ENCODE measurements around the gene CLUH. TPM values are rescaled to one million over a fixed set of nuclear protein-coding genes. Genes with fewer than 3 reads are reported as not detected.
A peak's percentile ranks its signal among the peaks of the same experiment; 100 is the strongest.

CLUH gene
- total RNA-seq, 1 donor from 2014 or later, result 53.6 TPM

DNA sequence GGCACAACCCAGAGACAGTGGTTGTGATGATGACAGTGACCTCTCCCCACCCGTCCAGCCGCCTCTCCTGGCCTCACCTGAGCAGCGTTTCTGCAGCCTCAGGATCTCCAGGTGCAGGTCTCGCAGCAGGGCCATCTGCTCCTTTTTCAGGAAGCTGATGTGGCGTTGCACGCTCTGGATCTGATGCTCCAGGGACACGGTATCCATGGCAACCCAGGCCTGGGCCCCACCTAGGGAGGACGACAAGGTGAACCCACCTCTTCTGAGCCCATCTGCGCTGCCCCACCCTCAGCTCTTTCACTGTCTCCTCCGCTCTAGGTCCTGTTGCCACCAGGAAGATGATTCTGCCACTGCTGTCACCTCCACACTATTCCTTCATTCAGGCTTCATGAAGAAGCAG is 23.4 kb upstream of the CLUH start:
- Mint-ChIP-seq H3K36me3 (ENCODE audit: low read depth, unreplicated experiment) (no peaks in the 10 kb centered on the region), H3K9me3 (ENCODE audit: unreplicated experiment) (no peaks in the 10 kb centered on the region), H3K4me1 (ENCODE audit: low read depth, unreplicated experiment) (no peaks in the 10 kb centered on the region), H3K27me3 (ENCODE audit: low read depth, unreplicated experiment) (peaks cover 18% of the 10 kb centered on the region), H3K27ac (ENCODE audit: unreplicated experiment) (no peak overlapping the region), H3K4me3 (ENCODE audit: unreplicated experiment) (no peak overlapping the region)
- H3K4me3 ChIP-seq (ENCODE audit: insufficient read depth, low read depth, low read length), result no peak overlapping the region
- H2AFZ ChIP-seq (ENCODE audit: low read depth, low read length), result no peak overlapping the region
- no peak for DNase-seq (ENCODE audit: low read depth)
- no peak overlapping the region for H3K4me2 ChIP-seq (ENCODE audit: low read length)
- no peak for FAIRE-seq
- TF ChIP-seq EZH2 (IDR thresholded peaks at IDR 0.05; ENCODE audit: insufficient read depth, low read length), result no peak
- TF ChIP-seq, protein P1, sequence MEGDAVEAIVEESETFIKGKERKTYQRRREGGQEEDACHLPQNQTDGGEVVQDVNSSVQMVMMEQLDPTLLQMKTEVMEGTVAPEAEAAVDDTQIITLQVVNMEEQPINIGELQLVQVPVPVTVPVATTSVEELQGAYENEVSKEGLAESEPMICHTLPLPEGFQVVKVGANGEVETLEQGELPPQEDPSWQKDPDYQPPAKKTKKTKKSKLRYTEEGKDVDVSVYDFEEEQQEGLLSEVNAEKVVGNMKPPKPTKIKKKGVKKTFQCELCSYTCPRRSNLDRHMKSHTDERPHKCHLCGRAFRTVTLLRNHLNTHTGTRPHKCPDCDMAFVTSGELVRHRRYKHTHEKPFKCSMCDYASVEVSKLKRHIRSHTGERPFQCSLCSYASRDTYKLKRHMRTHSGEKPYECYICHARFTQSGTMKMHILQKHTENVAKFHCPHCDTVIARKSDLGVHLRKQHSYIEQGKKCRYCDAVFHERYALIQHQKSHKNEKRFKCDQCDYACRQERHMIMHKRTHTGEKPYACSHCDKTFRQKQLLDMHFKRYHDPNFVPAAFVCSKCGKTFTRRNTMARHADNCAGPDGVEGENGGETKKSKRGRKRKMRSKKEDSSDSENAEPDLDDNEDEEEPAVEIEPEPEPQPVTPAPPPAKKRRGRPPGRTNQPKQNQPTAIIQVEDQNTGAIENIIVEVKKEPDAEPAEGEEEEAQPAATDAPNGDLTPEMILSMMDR (IDR thresholded peaks at IDR 0.05; ENCODE audit: insufficient read depth, low read depth, low read length), result no peak
- H3K9me3 ChIP-seq (ENCODE audit: insufficient read depth, low read depth, low read length), result no peaks in the 10 kb centered on the region
- H4K20me1 ChIP-seq (ENCODE audit: insufficient read depth, low read length), result no peaks in the 10 kb centered on the region
- no peaks in the 10 kb centered on the region for H3K36me3 ChIP-seq (ENCODE audit: insufficient read depth, low read length)
- peaks cover 5% of the 10 kb centered on the region for H3K27me3 ChIP-seq (ENCODE audit: insufficient read depth, low read length)
- H3K27ac ChIP-seq (ENCODE audit: low read depth, low read length), result no peak overlapping the region
- no peaks in the 10 kb centered on the region for H3K4me1 ChIP-seq (ENCODE audit: insufficient read depth, low read length)
- H3K79me2 ChIP-seq (ENCODE audit: insufficient read depth, low read length), result no peaks in the 10 kb centered on the region
- H3K9ac ChIP-seq (ENCODE audit: low read length), result no peak overlapping the region

GRCh38 chr17:2731807-2732206 is 20.2 kb upstream of the CLUH start:
- Histone ChIP-seq H3K9ac (ENCODE audit: low read length) (no peak overlapping the region), H3K4me2 (ENCODE audit: low read length) (no peak overlapping the region), H3K4me1 (ENCODE audit: insufficient read depth, low read length) (no peaks in the 10 kb centered on the region), H3K79me2 (ENCODE audit: insufficient read depth, low read length) (no peaks in the 10 kb centered on the region), H3K27ac (ENCODE audit: low read depth, low read length) (no peak overlapping the region), H3K27me3 (ENCODE audit: insufficient read depth, low read length) (peaks cover 12% of the 10 kb centered on the region), H3K9me3 (ENCODE audit: insufficient read depth, low read depth, low read length) (no peaks in the 10 kb centered on the region), H2AFZ (ENCODE audit: low read depth, low read length) (no peak overlapping the region), H4K20me1 (ENCODE audit: insufficient read depth, low read length) (no peaks in the 10 kb centered on the region), H3K36me3 (ENCODE audit: insufficient read depth, low read length) (no peaks in the 10 kb centered on the region), H3K4me3 (ENCODE audit: insufficient read depth, low read depth, low read length) (no peak overlapping the region)
- no peak for TF ChIP-seq EZH2 (IDR thresholded peaks at IDR 0.05; ENCODE audit: insufficient read depth, low read length)
- TF ChIP-seq, protein P1 (IDR thresholded peaks at IDR 0.05; ENCODE audit: insufficient read depth, low read depth, low read length), result no peak
- no peaks in the 10 kb centered on the region for H3K4me1 Mint-ChIP-seq (ENCODE audit: low read depth, unreplicated experiment)
- H3K27me3 Mint-ChIP-seq (ENCODE audit: low read depth, unreplicated experiment), result peaks cover 23% of the 10 kb centered on the region
- DNase-seq (ENCODE audit: low read depth), result no peak
- peak overlapping the region; percentile 20 for H3K4me3 Mint-ChIP-seq (ENCODE audit: unreplicated experiment)
- H3K9me3 Mint-ChIP-seq (ENCODE audit: unreplicated experiment), result no peaks in the 10 kb centered on the region
- H3K36me3 Mint-ChIP-seq (ENCODE audit: low read depth, unreplicated experiment), result no peaks in the 10 kb centered on the region
- H3K27ac Mint-ChIP-seq (ENCODE audit: unreplicated experiment), result no peak overlapping the region
- FAIRE-seq, result no peak

- Mint-ChIP-seq H3K27me3 (ENCODE audit: low read depth, unreplicated experiment) (peaks cover 24% of the 10 kb centered on the region), H3K4me1 (ENCODE audit: low read depth, unreplicated experiment) (no peaks in the 10 kb centered on the region), H3K36me3 (ENCODE audit: low read depth, unreplicated experiment) (no peaks in the 10 kb centered on the region), H3K4me3 (ENCODE audit: unreplicated experiment) (no peak overlapping the region), H3K9me3 (ENCODE audit: unreplicated experiment) (no peaks in the 10 kb centered on the region), H3K27ac (ENCODE audit: unreplicated experiment) (no peak overlapping the region)
- H4K20me1 ChIP-seq (ENCODE audit: insufficient read depth, low read length), result no peaks in the 10 kb centered on the region
- FAIRE-seq (no peak), DNase-seq (ENCODE audit: low read depth) (no peak)
- no peak overlapping the region for H3K4me3 ChIP-seq (ENCODE audit: insufficient read depth, low read depth, low read length)
- TF ChIP-seq, protein P1 (IDR thresholded peaks at IDR 0.05; ENCODE audit: insufficient read depth, low read depth, low read length), result no peak
- TF ChIP-seq EZH2 (IDR thresholded peaks at IDR 0.05; ENCODE audit: insufficient read depth, low read length), result no peak
- H3K27me3 ChIP-seq (ENCODE audit: insufficient read depth, low read length), result peaks cover 12% of the 10 kb centered on the region
- no peaks in the 10 kb centered on the region for H3K79me2 ChIP-seq (ENCODE audit: insufficient read depth, low read length)
- H2AFZ ChIP-seq (ENCODE audit: low read depth, low read length), result no peak overlapping the region
- H3K4me2 ChIP-seq (ENCODE audit: low read length), result no peak overlapping the region
- H3K9ac ChIP-seq (ENCODE audit: low read length), result no peak overlapping the region
- no peaks in the 10 kb centered on the region for H3K4me1 ChIP-seq (ENCODE audit: insufficient read depth, low read length)
- H3K27ac ChIP-seq (ENCODE audit: low read depth, low read length), result no peak overlapping the region
- no peaks in the 10 kb centered on the region for H3K9me3 ChIP-seq (ENCODE audit: insufficient read depth, low read depth, low read length)
- no peaks in the 10 kb centered on the region for H3K36me3 ChIP-seq (ENCODE audit: insufficient read depth, low read length)
These were observed 19.3 kb upstream of the CLUH start for GRCh38 chr17:2730764-2731353.

Data from astrocyte (in vitro differentiated cells and primary cell).